T-helper 2 cell treated with Interferon-gamma antibody and Interleukin-4, amounts not matched to agents 100 ng/mL and 5 ng/mL, for 36 hours (primary cell): Measurements from ENCODE around the gene HIC1. TPM values are rescaled to one million over a fixed set of nuclear protein-coding genes. Genes with fewer than 3 reads are reported as not detected.

ENCODE experiments used
- intact Hi-C: fragments of 100-400 bp; cut with micrococcal nuclease; formaldehyde crosslinking; loops from one replicate; pipeline ENCODE4 v1.15.1; 2023
- total RNA-seq: library from RNA; stranded (reverse); gene quantifications from 2 replicates; pipeline ENCODE4 v1.2.3, GENCODE V29; 2022

HIC1 gene
- total RNA-seq, 1 donor from 2014 or later, result 65.7 TPM

DNA sequence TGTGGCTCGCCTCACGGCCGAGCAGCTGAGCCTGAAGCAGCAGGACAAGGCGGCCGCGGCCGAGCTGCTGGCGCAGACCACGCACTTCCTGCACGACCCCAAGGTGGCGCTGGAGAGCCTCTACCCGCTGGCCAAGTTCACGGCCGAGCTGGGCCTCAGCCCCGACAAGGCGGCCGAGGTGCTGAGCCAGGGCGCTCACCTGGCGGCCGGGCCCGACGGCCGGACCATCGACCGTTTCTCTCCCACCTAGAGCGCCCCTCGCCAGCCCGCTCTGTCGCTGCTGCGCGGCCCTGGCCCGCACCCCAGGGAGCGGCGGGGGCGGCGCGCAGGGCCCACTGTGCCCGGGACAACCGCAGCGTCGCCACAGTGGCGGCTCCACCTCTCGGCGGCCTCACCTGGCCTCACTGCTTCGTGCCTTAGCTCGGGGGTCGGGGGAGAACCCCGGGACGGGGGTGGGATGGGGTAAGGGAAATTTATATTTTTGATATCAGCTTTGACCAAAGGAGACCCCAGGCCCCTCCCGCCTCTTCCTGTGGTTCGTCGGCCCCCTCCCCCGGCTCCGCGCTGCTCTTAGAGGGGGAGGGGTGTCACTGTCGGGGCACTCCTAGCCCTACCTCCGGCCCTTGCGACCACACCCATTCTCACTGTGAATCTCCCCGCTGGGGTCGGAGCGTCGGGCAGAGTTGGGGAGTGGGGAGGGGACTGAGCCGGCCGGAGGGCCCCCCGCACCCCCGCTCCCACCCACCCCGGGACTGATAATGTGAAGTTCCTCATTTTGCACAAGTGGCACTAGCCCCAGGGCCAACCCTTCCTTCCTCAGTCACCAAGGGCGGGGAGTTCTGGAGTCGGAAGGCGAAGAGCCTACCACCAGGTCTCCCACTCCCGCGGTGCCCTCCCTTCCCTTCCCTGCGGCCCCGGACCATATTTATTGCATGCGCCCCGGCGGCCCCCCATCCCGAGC, 4.0 kb downstream of the HIC1 start:
- intact Hi-C loops, result loop anchor here (1.0 to 2.0 kb wide), 2 partner anchors 112 to 185 kb away; no protein-coding TSS in a partner anchor

DNA sequence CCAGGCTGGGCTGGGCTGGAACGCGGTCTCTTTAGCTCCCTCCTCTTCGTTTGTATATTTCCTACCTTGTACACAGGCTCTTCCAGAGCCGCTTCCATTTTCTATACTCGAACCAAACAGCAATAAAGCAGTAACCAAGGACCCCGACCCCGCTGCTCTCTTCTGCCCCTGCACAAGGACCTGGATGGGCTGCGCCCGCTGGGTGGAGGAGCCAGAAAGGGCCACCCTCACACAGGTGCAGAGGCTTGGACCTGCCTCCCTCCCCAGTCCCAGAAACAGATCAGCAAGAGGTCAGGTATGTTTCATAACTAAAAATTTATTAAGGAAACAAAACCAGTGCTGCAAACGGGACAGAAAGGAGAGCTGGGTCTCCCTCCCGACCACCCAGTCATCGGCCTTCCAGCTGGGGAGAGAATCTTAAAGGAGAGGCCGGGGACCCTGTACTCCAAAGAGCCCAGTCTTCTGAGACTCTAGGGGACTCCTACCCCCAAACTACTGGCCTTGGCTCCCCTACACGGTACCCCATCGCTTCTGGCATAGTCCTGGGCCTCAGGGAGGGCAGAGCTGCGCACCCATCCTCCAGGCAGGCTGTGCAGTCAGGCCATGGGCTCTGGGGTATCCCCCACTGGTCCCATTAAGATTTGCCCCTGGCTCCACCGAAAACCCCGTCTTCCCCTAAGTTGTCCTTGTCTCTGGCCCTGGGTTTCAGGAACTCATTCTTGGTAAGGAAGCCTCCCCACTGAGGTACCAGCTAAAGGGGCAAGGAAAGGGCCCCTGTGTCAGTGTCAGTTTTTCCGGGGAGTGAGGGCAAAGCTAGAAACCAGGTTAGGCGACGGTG, 4.9 kb downstream of the HIC1 start:
- intact Hi-C loops, result loop anchor here (2.0 kb wide), 1 partner anchor 111 kb away; no protein-coding TSS in a partner anchor

DNA sequence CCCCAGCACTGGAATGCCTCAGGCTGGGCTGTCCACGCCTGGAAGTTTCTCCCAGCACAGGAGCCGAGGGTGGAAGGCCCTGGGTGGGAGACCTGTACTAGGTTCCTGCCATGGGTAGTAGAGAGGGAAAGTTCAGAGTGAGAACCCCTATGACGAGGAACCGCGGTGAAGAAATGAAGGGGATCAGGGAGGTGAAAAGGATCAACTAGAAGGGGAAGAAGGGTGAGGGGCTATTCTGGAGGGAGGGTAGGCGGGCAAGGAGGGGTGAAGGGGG, 5.4 kb downstream of the HIC1 start:
- intact Hi-C loops, result no loop called here

DNA sequence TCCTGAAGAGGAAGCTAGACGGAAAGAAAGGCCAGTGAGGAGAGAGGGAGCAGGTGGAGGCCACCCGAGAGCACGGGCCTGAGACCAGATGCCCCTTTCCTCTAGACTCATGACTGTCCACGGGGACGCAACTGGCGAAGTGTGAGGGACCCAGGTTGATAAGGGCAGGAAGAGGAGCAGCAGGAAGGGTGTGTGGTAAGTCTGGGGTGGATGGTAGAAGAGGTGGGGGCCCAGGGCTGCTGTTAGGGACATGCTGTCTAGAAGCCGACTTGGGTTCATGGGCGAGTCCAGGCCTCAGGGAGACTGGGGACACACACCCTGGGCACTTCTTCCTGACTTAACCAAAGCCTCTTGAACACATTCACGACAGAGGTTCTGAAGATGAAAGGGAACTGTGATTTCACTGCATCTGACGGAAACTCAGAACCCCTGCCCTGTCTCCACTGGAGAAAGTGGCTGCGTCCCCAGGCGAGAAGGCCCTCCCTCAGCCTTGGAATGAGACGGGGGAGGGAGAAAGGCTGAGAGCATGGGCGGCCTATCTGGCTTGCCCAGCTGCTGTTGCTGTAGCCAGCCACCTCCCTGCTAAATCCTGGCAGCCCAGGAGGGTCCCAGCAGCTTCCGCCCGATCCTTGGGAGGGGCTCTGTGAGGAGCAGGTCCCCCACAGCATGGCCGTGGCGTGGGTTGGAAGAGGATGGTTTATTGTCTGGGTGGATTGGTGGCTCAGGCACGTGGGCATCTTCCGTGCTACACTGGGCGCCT, 6.0 kb downstream of the HIC1 start:
- intact Hi-C loops, result no loop called here

DNA sequence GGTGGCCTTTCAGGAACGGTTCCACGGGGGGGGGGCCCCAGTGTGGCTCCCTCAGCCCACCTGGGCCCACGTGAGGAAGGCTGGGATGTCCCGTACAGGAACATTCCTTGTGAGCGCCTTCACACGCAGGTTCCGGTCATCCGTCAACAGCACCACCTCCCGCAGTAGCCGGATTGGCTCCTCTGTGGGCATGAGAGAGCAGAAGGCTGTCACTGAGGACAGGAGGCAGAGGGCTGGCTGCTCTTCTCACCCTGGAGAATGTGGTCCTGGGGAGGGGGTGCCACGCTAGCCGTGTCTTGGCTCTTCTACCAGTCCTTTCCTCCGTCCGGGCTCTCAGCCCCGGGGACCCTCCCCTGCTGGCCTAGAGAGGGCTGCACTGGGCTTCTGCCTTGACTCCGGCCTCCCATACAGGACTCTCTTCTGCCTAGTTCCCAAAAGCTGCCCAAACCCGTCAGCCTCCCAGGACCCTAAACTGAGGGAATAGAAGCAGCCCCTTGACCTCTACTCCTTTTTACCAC, 6.6 kb downstream of the HIC1 start:
- intact Hi-C loops, result no loop called here

DNA sequence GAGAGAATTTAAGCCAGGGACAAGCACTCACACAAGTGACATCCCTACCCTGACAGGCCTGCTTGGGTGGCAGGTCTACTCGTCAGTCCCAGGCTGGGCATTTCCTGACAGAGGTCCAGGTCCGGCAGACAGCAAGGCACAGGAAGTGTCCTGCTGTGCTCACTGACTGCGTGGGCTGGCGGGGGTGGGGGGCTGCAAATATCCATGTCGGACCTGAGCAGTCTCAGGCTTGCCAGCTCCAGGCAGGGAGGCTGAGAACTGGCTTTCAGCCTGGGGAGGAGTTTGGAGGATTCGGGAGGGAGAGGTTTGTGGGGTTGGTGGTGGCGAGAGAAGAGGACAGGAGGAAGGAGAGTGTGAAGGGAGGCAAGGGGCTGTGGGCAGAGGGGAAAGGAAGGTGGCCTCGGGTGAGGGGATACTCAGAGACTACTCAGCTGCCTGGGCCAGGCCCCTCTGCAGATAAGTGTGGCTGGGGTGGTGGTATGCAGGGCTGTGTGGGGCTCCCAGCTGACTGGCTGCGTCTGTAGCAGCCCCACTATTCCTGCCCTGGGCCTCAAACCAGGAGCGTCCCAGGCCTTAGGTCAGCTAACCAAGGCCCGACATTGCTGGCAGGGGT, 7.8 kb downstream of the HIC1 start:
- intact Hi-C loops, result no loop called here

DNA sequence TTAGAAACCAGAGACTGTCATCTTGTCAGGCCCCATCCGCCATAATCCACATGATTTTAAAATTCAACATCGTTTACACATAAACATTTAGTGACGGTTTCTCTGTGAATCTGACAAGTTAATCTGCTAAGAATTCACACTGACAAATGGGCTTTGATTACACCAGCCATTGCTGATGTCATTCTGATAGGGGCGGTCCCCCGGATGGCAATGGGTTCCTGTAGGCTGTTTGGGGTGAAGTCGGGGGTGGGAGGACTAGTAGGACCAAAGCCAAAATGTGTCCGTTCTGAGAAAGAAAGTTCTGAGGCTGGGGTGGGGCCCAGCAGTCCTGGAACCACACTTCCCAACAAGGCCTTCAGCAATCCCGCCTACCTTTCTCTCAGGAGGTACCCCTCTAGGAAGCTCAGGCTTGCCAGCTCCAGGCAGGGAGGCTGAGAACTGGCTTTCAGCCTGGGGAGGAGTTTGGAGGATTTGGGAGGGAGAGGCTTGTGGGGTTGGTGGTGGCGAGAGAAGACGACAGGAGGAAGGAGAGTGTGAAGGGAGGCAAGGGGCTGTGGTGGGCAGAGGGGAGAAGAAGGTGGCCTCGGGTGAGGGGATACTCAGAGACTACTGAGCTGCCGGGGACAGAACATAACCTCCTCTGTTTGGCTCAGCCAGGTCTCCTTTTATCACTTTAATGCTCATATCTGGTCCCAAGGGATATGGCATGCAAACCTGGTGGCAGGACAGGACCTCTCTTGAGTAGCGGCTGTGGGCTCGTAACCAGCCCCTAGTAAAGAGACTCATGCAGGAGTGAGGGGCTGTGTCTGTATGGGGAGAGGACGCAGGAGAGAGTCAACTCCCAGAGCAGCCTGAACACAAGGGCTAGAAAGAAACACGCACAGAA, 8.6 kb downstream of the HIC1 start:
- intact Hi-C loops, result loop anchor here (2.0 kb wide), 1 partner anchor 181 kb away; no protein-coding TSS in a partner anchor

DNA sequence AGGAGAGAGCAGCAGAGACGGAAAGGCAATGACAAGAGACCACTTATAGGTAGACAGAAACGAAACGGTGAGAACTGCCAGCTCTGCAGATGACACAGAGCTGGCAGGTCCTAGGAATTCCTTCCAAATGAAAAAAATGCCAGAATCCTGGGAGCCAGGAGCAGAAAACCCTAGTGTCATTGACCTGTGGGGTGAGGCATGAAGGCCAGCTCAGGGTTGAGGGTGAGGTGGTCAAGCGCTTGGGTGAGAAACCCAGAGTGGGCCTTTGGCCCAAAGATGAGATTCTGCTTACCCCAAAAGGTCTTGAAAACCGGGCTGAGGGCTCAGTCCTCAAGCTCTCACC, 9.2 kb downstream of the HIC1 start:
- intact Hi-C loops, result loop anchor here (2.0 kb wide), 1 partner anchor 181 kb away; no protein-coding TSS in a partner anchor

DNA sequence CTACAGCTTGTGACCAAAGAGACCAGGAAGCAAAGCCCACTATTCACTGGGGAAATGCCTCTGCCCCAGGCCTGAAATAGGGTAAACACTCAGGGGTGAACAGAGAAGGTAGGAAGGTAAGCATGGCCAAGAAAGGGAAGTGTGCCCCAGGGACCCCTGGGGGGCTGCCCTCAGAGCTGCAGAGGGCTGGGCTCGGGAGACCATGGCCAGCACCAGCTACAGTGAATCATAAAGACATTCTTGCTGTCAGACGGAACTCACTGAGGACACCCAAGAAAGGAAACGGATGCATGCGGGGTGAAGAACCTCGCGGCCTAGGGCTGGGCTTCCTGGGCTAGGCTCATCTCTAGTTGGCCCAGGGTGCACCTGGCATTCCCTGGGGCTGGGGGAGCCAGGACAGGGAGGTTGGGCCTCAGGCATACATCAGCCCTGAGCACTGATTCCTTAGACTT, 9.6 kb downstream of the HIC1 start:
- intact Hi-C loops, result loop anchor here (2.0 kb wide), 1 partner anchor 180 kb away; no protein-coding TSS in a partner anchor

DNA sequence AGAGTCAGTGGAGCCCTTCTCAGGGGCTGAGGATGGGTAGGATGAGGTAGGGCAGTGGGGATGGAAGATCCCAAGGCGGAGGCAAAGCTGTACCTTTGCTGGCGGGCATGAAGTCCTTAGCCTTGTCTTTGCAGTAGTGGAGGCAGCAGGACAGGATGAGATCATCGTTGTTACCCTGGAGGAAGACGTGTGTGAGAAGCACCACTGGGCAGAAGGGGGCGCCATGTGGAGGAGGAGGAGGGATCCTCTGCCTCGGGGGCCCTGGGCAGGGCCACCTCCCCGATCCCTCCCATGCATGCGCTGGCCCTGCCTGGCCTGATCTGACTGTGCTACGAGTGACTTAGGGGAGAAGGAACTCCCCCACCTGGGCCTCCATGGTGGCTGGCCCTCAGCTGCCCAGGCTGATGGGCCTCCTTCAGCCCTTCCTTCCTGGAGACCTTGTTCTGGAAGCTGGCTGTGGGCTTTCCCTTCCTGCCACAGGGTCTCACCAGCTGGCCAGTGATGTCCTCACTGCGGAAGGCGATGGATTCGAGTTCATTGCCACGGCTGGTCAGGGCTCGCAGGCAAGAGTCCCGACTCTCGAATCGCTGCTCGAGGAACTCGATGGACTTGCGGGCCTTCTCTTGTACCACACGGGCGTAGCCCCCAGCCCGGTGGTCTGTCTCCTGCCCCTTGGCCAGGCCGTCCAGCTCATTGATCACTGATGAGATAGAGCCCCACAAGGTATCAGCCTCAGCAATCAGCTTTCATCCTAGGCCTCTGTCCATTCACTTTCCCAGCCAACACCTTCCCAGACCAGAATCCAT, 10.3 kb downstream of the HIC1 start:
- intact Hi-C loops, result loop anchor here (2.0 kb wide), 1 partner anchor 180 kb away; no protein-coding TSS in a partner anchor

DNA sequence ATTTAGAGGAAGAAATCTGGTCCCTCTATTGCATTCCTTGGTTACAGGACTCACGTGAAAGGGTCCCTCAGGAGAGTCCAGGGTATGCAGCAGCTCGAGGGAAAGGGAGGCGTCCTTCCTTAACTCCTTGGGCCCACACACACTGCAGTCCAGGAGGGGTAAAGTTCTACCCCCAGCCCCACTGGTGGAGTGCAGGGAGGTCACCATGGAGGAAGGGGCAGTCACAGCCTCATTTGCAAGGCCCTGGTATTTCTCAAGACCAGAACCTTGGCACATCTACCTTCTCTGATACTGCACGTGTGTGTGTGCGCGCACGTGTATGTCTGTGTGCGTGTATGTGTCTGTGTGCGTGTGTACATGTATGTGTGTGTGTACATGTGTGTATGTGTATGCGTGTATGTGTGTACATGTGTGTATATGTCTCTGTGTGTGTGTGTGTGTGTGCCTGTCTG, 11.1 kb downstream of the HIC1 start:
- intact Hi-C loops, result loop anchor here (2.0 kb wide), 1 partner anchor 179 kb away; no protein-coding TSS in a partner anchor

DNA sequence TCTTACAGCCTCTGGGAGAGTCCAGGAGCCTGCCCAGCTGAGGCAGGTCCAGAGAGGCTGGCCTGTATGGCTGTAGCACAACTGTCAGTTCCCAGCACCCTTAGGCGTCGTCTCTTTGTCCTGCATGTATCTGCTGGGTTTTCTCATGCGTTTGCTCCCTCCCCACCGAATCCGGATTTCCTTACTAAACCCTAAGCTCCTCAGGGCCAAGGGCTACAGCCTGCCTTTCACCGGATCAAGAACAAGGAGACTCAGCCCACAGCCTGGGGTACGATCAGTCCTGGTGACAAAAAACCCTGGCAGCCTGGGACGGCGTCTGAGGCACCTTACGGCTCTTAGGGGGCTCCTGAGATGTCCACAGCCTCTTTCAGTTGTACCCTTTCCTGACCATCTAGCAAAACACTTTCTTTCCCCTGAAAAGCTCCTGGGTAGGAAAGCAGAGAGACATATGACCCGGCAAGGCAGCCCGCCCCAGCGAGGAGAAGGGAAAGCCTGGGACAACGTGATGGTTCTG, 12.2 kb downstream of the HIC1 start:
- intact Hi-C loops, result no loop called here

DNA sequence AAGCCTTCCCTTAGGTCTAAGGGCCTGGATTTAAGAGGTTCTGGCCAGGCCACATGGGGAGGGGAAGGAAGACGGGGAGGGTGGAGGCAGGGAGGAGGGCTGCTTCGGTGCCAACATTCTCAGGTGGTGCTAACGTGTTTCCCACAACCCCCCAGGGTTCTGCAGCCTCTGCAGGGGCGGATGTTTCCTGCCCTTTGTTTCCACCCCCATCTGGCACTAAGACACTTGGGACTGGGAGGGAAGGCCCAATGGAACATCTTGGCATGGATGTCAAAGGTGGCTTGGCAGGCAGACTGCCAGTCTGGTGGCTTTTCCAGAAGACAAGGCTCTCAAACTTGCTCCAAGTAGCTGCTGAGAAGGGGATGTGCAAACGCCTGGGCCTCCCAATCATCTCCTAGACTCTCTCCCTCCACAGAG, 12.7 kb downstream of the HIC1 start:
- intact Hi-C loops, result no loop called here

DNA sequence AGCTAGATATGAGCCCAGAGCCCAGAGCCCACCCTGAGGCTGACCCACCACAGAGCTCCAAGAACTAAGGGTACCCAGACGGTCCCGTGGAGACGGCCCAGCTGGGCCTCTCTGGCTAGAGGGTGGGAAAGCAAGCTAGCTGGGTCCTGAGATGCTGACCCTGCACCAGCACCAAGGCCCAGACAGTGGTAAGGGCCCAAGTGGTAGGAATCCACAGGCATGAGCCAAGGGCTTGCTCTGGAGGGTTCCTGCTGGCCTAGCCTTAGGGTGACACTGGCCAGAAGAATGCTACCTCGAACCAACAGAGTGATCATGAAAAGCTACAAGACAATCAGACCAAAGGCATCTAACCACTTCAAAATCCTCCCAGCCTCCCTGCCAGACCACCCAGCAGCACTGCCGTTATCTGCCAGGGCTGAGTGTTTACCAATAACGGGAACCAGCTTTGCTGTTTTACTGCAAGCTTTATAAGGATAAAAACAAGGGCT, 13.2 kb downstream of the HIC1 start:
- intact Hi-C loops, result no loop called here

DNA sequence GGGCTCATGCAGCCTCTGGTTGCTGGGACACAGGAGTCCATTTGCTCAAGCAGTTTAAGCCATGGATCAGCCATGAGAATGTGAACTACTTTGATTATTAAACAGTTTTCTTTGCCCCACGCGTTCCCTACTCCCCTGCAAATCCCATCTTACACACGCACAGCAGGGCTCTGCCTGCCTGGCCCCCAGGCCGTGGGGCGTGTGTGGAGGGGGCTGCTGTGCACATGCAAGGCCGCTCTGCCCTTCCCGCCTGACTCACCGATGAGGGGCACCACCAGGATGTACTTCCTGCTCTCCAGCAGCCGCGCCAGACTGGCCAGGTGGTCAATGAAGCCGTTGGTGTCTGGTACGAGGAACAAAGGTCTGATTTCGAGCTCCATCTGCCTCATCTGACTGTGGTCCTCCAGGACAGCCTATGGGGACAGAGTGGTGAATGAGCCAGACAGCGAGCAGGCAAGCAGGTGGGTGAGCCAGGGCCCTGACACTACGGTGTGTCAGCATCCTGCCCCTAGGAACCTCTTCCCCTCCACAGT, 13.7 kb downstream of the HIC1 start:
- intact Hi-C loops, result no loop called here

DNA sequence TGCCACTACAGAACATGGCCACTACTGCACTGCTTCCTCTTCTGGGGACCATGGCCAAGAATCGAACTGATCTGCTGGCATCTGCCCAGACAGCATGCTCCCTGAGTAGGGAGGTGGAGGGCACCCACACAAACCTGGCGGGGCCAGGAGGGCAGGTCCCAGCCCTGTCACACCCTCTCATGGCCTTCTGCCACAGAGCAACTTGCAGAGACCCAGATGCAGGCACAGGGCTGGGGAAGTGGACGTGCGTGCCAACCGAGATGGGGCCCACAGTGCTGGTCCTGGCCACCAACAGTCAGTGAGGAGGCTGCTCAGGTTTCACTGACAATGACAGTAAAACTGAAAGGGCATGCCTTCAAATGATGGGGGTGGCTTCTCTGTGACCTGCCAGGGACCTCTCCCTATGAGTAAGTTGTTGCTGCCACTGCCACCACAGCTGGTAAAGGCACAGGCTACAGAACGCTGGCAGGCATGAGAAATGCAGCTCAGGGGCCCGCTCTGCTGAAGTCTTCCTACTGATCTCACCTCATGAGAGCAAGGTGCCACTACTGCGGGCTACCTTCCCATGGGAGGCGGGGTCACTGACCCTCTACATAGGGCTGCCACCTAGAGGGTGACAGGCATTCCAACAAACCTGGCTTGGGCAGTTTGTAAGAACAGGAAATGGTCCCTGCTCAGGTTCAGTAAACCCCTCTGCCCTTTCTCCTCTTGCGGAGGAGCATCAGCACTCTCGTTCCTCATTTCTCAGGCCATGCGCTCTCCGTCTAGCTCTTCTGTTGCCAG, 15.5 kb downstream of the HIC1 start:
- intact Hi-C loops, result loop anchor here (1.0 to 2.0 kb wide), 2 partner anchors 16 to 17 kb away; partner anchors contain the start of gene HIC1

DNA sequence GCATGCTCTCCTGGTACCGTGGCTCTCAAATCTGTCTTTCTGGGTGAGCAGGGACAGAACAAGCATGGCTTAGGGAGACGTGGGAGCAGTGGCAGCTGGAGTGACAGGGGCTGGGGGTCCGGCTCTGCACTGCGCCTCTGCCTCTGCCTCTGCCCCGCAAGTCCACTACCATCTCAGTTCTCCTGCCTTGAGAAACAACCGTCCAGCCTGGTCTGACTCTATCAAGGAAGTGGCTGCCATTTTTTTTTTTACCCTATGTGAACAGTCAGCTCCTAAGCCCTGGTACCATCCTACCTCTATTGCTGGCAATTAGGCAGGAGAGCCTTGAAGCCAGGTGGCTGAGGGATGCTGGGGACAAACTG, 16.1 kb downstream of the HIC1 start:
- intact Hi-C loops, result loop anchor here (2.0 kb wide), 1 partner anchor 16 kb away; the partner anchor contains the start of gene HIC1
